ENCODE results near the gene TTC27.
"Not testable (repeated sequence)": the region's sequence is repeated elsewhere in the genome, so short reads cannot be mapped to it uniquely, and the experiment has no call there.

TTC27 gene

DNA sequence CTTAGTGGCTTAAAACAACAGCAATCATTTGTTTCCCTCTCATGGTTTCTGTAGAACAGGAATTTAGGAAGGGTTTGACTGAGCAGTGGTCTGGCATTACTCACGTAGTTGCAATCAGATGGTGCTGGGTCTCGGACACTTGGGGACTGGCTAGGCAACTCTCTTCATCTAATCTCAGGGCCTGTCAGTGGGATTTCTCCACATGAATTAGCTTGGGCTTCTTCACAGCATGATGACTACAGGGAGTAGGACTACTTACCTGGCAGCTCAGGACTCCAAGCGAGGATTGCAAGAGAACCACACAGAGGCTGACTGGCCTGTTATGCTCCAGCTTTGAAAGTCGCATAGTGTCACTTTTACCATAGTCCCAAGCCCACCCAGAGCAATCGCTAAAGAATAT, 125.1 kb downstream of the TTC27 start:
- Histone ChIP-seq H3K27me3 (no peaks in the 10 kb centered on the region), H3K4me2 (no peak overlapping the region), H3K9ac (no peak overlapping the region), H3K4me1 (no peaks in the 10 kb centered on the region), H3K9me3 (replicated peaks in 1 of 11) (peaks cover 19 to 40% (median 28%) of the 10 kb centered on the region in 11 experiments), H3K36me3 (peaks cover 34 to 86% (median 62%) of the 10 kb centered on the region in 11 experiments), H3K27ac (no peak overlapping the region), H4K20me1 (no peaks in the 10 kb centered on the region), H3K4me3 (no peak overlapping the region)
- TF ChIP-seq Cebpa-rat (IDR thresholded peaks at IDR 0.05) = no peak

DNA sequence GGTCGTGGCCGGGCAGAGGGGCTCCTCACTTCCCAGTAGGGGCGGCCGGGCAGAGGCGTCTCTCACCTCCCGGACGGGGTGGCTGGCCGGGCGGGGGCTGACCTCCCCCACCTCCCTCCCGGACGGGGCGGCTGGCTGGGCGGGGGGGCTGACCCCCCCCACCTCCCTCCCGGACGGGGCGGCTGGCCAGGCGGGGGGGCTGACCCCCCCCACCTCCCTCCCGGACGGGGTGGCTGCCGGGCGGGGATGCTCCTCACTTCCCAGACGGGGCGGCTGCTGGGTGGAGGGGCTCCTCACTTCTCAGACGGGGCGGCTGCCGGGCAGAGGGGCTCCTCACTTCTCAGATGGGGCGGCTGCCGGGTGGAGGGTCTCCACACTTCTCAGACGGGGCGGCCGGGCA, 126.8 kb downstream of the TTC27 start:
- not testable (repeated sequence) for H3K4me2 ChIP-seq, H4K20me1 ChIP-seq, H3K4me3 ChIP-seq, H3K4me1 ChIP-seq, H3K9ac ChIP-seq, H3K27me3 ChIP-seq, H3K27ac ChIP-seq
- Histone ChIP-seq H3K9me3 (replicated peaks in 1 of 11) (peaks cover 19 to 40% (median 28%) of the 10 kb centered on the region in 11 experiments), H3K36me3 (peaks cover 45 to 87% (median 68%) of the 10 kb centered on the region in 11 experiments)

DNA sequence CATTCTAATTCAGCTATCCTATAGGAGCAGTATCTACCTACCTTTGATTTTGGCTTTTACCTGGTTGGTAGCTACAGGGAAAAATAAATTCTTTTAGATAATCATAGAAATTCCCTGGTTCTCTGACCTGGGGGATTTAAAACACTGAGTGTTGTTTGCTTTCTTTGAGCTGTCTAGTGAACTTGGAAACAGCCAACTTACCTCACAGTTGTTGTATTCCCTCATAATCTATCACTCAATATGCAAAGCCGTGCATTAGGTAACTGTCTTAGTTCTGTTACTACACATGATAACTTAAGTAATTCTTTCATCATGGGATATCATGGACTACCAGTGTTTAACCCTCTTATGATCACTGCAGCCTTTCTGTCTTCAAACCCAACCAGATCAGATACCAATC, 127.8 kb downstream of the TTC27 start:
- Histone ChIP-seq H3K4me1 (no peaks in the 10 kb centered on the region), H3K4me3 (no peak overlapping the region), H4K20me1 (no peaks in the 10 kb centered on the region), H3K36me3 (peaks cover 47 to 87% (median 68%) of the 10 kb centered on the region in 11 experiments), H3K4me2 (no peak overlapping the region), H3K27me3 (no peaks in the 10 kb centered on the region), H3K9ac (no peak overlapping the region), H3K9me3 (replicated peaks in 1 of 11) (peaks cover 19 to 40% (median 28%) of the 10 kb centered on the region in 11 experiments), H3K27ac (no peak overlapping the region)
- TF ChIP-seq Cebpa-rat (IDR thresholded peaks at IDR 0.05) = no peak

DNA sequence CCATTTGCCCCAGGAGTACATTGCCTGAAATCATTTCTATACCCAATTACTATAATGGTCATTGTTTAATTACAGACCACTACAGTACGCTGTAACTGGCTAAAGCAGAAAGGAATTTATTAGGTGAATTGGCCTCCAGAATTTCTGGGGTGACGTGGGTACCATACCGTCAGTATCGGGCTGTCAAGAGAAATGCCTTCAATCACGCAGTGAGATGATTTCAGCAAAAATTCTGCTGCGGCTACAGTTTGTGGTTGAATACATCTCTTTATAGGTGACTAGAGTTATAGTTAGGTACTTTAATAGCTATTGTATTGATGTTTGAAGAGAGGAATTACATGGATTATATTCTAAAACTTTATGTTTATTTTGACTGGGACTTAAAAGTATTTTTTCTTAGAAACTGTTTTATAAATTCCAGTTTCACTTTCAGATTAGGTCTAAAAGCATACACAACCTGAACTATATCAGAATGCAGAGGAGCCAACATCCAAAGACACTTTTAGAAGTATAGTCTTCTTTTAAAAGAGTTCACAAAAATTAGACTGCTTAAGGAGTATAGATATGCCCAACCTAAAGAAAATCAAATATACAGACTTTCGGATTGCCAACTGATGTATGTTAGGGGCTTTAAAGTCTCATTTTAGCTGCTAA, 128.4 kb downstream of the TTC27 start:
- Histone ChIP-seq H3K9ac (no peak overlapping the region), H3K4me3 (no peak overlapping the region), H3K36me3 (peaks cover 48 to 87% (median 70%) of the 10 kb centered on the region in 11 experiments), H3K27ac (no peak overlapping the region), H4K20me1 (no peaks in the 10 kb centered on the region), H3K9me3 (replicated peaks in 1 of 11) (peaks cover 19 to 40% (median 28%) of the 10 kb centered on the region in 11 experiments), H3K27me3 (no peaks in the 10 kb centered on the region), H3K4me1 (no peaks in the 10 kb centered on the region), H3K4me2 (no peak overlapping the region)
- no peak for TF ChIP-seq Cebpa-rat (IDR thresholded peaks at IDR 0.05)

DNA sequence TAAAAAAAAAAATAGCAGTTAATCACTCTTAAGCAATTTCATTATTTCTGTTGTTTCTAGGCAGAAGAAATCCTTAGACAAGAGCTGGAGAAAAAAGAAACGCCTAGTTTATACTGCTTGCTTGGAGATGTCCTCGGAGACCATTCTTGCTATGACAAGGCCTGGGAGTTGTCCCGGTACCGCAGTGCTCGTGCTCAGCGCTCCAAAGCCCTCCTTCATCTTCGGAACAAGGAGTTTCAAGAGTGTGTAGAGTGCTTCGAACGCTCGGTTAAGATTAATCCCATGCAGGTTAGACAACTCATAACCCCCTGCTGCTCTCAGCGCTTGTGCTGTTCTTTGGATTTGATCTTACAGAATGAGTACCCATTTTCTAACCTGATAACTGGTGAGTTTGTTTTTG, 130.4 kb downstream of the TTC27 start:
- no peak overlapping the region for H3K27ac ChIP-seq
- H4K20me1 ChIP-seq = no peaks in the 10 kb centered on the region
- no peak overlapping the region for H3K4me2 ChIP-seq
- no peaks in the 10 kb centered on the region for H3K27me3 ChIP-seq
- H3K4me1 ChIP-seq = no peaks in the 10 kb centered on the region
- no peak for TF ChIP-seq Cebpa-rat (IDR thresholded peaks at IDR 0.05)
- H3K9ac ChIP-seq = no peak overlapping the region
- H3K9me3 ChIP-seq (replicated peaks in 1 of 11) = peaks cover 10 to 25% (median 17%) of the 10 kb centered on the region in 11 experiments; a peak in 20 of 22 replicates
- no peak overlapping the region for H3K4me3 ChIP-seq
- peaks cover 34 to 74% (median 59%) of the 10 kb centered on the region in 11 experiments for H3K36me3 ChIP-seq

DNA sequence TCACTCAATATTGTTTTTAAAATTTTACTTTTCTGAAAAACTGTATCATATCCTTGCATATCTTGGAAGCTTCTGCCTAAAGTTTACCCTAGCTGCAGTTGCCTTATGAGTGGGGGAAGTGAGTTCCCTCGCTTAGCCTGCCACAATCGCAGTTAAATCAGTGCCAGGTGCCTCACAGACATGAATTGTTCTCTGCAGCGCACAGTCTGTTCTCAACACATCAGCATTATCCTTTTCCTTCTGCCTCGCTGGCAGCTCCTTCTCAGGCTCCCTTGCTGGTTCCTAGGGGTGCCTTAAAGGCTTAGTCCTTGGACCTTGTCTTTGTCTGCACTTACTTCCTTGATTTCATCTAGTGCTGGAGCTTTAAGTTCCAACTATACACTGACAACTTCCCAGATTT, 132.8 kb downstream of the TTC27 start:
- Histone ChIP-seq H3K27me3 (no peaks in the 10 kb centered on the region), H3K27ac (no peak overlapping the region), H3K9me3 (replicated peaks in 1 of 11) (peaks cover 0 to 6% (median 4%) of the 10 kb centered on the region in 11 experiments; a peak in 13 of 22 replicates), H3K4me2 (no peak overlapping the region), H3K4me1 (no peaks in the 10 kb centered on the region), H3K36me3 (peaks cover 34 to 82% (median 58%) of the 10 kb centered on the region in 11 experiments), H3K9ac (no peak overlapping the region), H4K20me1 (no peaks in the 10 kb centered on the region), H3K4me3 (no peak overlapping the region)
- TF ChIP-seq Cebpa-rat (IDR thresholded peaks at IDR 0.05) = no peak

DNA sequence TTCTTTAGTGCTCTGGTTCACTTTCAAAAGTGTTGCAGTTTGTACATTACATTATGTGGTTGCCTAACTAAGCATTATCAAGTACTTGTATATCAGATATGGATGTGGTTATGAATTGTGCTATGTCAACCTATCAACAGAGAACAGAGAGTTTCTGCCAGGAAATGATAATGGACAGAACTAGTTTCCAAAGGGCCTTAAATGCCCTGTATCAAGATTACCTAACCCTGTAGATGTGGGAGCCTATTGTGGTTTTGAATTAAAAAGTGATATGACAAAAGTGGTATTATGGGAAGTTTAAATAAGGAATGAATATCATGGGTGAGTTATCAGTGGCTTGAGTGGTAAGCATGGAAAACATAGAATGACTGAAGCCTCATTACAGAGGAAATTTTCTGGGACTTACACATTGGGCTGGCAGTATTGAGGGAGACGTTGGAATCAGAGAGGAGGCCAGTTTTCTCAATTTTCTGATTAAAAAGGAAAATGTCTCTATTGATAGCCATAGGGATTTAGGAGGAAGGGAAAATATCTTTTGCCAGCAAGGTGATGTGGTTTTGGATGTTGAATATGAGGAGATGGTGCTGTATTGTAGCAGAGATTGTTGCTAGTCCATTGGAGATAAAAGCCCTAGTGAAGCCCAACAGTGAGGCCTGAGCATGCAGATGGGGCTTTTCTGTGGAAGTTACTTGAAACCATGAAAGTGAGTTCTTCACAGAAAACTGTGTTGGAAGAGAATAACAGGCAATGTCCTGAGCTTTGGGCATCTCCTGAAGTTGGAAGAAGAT, 140.7 kb downstream of the TTC27 start:
- Histone ChIP-seq H3K4me1 (no peaks in the 10 kb centered on the region), H3K9me3 (replicated peaks in 1 of 11) (no peaks in the 10 kb centered on the region), H3K27me3 (no peaks in the 10 kb centered on the region), H3K4me3 (no peak overlapping the region), H3K9ac (no peak overlapping the region), H4K20me1 (no peaks in the 10 kb centered on the region), H3K36me3 (peaks cover 5 to 34% (median 18%) of the 10 kb centered on the region in 11 experiments; a peak in 12 of 22 replicates), H3K4me2 (no peak overlapping the region), H3K27ac (no peak overlapping the region)
- TF ChIP-seq Cebpa-rat (IDR thresholded peaks at IDR 0.05) = no peak

DNA sequence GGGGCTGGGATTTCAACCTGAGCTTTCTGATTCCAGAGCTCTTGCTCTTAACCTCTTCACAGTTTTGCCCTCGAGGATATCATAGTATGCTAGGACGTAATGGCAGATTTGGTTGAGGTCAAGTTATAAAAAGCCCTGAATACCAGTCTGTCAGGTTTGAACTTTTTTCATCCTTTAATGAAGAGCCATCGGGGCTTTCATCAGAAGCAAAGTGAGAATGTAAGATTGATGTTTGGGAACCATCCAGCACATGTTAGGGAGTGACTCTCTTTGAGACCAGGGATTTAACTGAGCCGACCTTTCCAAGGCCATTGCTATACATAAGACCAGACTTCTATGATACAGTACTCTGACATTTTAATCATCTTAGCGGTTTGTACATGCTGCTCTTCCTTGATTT, 142.5 kb downstream of the TTC27 start:
- Histone ChIP-seq H4K20me1 (no peaks in the 10 kb centered on the region), H3K9ac (no peak overlapping the region), H3K4me3 (no peak overlapping the region), H3K9me3 (replicated peaks in 1 of 11) (no peaks in the 10 kb centered on the region), H3K36me3 (peaks cover 4 to 17% (median 10%) of the 10 kb centered on the region in 11 experiments; a peak in 12 of 22 replicates), H3K27me3 (no peaks in the 10 kb centered on the region), H3K4me1 (no peaks in the 10 kb centered on the region), H3K27ac (no peak overlapping the region), H3K4me2 (no peak overlapping the region)
- no peak for TF ChIP-seq Cebpa-rat (IDR thresholded peaks at IDR 0.05)

DNA sequence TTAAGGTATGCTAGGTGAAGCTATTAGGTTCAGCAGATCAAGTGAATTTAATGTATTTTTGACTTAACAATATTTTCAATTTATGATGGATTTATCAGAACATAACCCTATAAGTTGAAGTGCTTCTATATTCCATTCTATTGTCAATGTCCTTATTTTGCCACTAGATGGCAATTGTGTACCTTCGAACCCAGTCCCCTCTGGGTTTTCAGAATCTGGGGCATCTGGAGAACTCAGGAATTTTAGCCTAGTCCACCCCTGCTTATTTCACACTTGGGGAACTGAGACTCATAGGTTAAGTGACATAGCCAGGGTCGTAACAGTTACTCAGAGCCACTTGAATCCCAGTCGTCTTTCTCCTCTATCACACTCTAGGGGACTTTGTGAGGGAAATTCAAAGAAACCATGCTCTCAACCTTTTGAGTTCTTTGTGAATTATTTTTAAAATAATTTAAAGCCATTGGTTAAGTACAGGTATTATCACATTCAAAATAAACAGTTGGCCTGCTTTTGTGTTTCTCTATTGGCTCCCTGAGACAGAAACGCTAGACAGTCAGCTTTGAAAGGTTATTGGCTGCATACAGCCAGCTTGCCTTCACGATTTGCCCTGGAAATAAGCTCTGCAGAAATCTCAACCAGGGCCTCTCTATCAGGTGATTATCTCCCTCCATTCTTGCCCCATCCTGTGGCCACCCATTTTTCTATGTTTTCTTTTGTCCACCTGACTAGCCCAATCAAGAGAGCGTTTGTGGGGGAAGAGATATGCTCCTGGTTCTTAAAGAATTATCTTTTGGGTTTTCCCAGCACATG, 145.0 kb downstream of the TTC27 start:
- peaks cover 0 to 9% (median 2%) of the 10 kb centered on the region in 11 experiments; a peak in 6 of 22 replicates for H3K36me3 ChIP-seq
- TF ChIP-seq Cebpa-rat (IDR thresholded peaks at IDR 0.05) = no peak
- no peak overlapping the region for H3K4me2 ChIP-seq
- H4K20me1 ChIP-seq = no peaks in the 10 kb centered on the region
- H3K4me3 ChIP-seq = no peak overlapping the region
- no peak overlapping the region for H3K9ac ChIP-seq
- H3K4me1 ChIP-seq = no peaks in the 10 kb centered on the region
- H3K27me3 ChIP-seq = no peaks in the 10 kb centered on the region
- H3K27ac ChIP-seq = no peak overlapping the region
- no peaks in the 10 kb centered on the region for H3K9me3 ChIP-seq (replicated peaks in 1 of 11)

Data from BLaER1 treated with 17β-estradiol and CSF1 and Interleukin-3, amounts not matched to agents 10 nM and 100 nM (cell line).